Stimulated activated CD8-positive, alpha-beta memory T cell treated with anti-CD3 and anti-CD28 coated beads, Interleukin-7, amount 100 ng/mL, for 4 hours (primary cell): ENCODE results near the gene CMTM7.

ENCODE experiments used
- DNase-seq, 2 donors: peaks; one replicate each; pipeline ENCODE4 v3.0.0-alpha.2; 2020; ENCODE audit warnings: low read depth in 2 of 2

The CMTM7 gene

DNA sequence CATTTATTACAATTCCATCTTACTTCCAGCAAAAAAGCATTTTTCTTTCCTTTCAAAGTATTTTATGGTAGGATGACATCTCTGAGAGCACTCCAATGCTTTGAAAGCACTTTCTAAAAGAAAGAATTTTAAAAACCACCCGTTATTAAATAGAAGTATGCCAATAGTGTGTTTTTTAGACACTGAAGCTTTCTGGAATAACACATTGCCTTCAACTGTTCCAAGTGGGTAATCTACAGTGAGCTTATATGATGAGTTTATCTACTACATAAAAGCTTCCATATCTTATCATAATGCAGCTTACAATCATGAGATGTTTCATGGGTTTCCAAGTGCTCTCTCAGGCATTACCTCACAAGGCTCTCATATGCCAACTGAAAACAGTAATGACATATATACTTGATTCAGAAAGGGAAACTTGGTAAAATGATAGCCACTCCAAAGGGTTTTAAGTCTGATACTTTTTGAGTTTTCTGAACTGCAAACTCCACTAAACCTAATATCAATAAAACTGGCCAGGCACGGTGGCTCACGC is 96.9 kb downstream of the CMTM7 start:
- no peak for DNase-seq

DNA sequence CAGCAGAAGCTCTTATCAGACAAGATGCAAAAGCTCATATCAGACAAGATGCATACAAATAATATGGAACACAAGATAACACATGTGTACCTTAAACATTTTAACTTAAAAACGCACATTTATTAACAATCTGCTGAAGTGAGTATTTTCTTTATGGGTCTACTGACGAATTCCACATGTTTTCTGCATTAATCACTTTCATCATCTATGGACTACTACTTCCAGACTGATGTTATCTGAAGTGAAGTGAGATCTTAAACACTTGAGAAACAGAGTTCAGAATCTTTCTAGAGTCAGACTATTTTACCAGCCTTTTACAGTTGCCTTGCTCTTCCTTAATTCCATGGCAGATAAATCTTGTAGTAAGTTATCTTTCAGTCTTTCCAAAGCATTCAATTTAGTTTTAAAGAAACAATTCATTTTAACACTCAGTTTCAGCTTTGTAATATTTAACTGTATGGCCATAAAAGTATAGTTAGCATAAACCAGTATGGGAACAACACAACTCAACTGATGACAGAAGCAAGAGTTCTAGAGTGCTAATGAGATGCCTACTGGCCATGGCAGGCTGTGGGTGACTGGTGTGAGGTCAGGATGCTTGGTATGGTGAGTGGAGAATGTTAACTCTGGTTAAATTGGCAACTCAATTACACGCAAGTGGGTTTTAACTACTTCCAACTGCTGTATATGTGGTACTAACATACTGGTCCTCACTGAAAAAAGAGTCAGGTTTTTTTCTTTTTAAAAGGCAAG is 101.2 kb downstream of the CMTM7 start:
- DNase-seq: no peak

- DNase-seq: no peak
These were observed 102.1 kb downstream of the CMTM7 start for GRCh38 chr3:32493437-32494414.

GRCh38 chr3:32495085-32495484 is 103.4 kb downstream of the CMTM7 start:
- no peak for DNase-seq

GRCh38 chr3:32495609-32496008 is 104.0 kb downstream of the CMTM7 start:
- DNase-seq: no peak

- DNase-seq: no peak
These were observed 106.6 kb downstream of the CMTM7 start for GRCh38 chr3:32498252-32498651.

GRCh38 chr3:32498992-32499391 is 107.3 kb downstream of the CMTM7 start:
- no peak for DNase-seq

DNA sequence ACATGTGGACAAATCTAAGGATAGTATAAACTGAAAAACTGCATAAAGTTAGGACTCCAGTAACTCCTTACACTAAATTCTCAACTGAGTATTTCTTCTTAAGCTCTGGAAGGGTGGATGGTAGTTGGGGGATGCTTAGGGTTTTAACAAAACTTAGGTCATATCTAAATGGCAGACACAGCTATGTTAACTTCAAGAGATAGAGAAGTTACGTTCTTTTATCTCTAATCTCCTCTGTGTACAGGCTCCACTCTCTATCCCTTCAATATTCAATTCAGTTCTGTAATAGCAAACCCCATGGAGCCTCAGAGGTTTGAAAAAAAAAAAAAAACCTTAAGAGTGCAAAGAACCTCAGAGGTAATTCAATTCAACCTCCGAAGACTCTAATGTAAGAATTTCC is 107.9 kb downstream of the CMTM7 start:
- DNase-seq: no peak

- DNase-seq: no peak
These were observed 108.6 kb downstream of the CMTM7 start for GRCh38 chr3:32500231-32500630.

- no peak for DNase-seq
These were observed 109.5 kb downstream of the CMTM7 start for GRCh38 chr3:32500880-32501782.

DNA sequence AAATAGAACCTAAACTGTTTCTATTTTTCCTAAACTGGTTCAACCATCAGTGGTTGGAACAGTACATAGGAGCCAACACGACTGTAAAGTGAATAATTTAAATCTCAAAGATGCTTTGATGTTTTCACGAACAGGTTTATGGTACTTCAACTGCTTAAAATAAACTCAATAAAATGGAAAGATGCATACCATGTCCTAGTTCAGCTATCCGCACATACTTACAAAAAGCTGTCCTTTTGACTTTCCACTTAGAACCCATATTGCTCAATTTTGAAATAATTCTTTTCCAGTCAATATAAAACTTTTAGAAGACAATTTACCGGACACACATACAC is 110.1 kb downstream of the CMTM7 start:
- DNase-seq: no peak

GRCh38 chr3:32502118-32502945 is 110.7 kb downstream of the CMTM7 start, which contains the start of gene CMTM6:
Gene CMTM6 (minus strand): TSS chr3:32502852. CDS start chr3:32502745, 107 bp downstream.
- peak; percentile 37 to 60 for DNase-seq

DNA sequence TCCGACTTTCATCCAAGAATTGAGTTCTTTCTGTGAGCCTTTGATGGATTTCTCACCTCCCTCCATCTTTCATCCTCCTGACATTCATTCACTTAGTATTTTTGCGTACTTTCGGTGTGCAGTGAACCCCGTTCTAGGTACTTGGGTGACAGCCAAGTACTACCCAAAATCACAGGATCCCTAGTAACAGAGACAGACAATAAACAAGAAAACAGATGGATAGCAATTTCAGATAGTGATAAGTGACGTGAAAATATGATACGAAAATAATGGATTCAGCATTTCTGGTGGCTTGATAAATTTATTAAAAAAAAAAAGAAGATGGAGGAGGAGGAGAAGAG is 111.3 kb downstream of the CMTM7 start:
- no peak for DNase-seq
